Measurements from ENCODE around the gene FOXA3. TPM values are rescaled to one million over a fixed set of nuclear protein-coding genes. Genes with fewer than 3 reads are reported as not detected.

The FOXA3 gene
- total and polyA plus RNA-seq, 2 of the 4 experiments (the other 2 are of a cell fraction): not detected

DNA sequence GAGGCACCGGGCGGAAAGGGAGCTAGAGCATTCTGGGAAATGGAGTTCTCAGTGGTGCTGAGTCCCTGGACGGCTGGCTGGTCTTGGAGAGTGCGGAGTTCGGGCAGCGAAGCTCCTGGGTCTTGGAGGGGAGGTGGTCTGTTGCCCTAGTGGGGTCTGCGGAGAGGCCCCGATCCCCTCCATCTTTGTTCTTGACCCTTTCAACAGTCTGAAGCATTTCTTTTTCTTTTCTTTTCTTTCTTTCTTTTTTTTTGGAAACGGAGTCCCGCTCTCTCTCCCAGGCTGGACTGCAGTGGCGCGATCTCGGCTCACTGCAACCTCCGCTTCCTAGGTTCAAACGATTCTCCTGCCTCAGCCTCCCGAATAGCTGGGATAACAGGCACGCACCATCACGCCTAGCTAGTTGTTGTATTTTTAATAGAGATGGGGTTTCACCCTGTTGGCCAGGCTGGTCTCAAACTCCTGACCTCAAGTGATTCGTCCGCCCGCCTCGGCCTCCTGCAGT, 739 bp upstream of the FOXA3 start:
- peak overlapping the region; percentile 99 for H2AK9ac ChIP-seq (replicated peaks; ENCODE audit: low read depth, low read length, poor library complexity)
- no peaks in the 10 kb centered on the region for H3K4me1 ChIP-seq (ENCODE audit: control insufficient read depth, insufficient read depth, low read length)
- CTCF ChIA-PET: interaction anchor here (0.6 to 1.0 kb wide), 3 partner anchors 33 to 153 kb away, joined by 3 to 4 read pairs (median 3); no protein-coding TSS in a partner anchor
- peak overlapping the region; percentile 30 for H3K4me3 ChIP-seq (ENCODE audit: insufficient read depth, low read depth, low read length)
- peak overlapping the region in 1 of 2 experiments; percentile 82; a peak in 1 of 4 replicates for H4K8ac ChIP-seq (ENCODE audit: low read depth in 2 of 2, low read length in 2 of 2)
- H2BK5ac ChIP-seq (ENCODE audit: low read depth, low read length, poor library complexity, severe bottlenecking): no peak overlapping the region
- H2BK15ac ChIP-seq (ENCODE audit: low read depth, low read length): no peak overlapping the region
- no peak overlapping the region for H3K9ac ChIP-seq (ENCODE audit: low read depth, low read length)
- H2BK120ac ChIP-seq (ENCODE audit: low read depth, low read length): no peak overlapping the region
- peaks cover 12 to 27% of the 10 kb centered on the region in 2 experiments; a peak in 3 of 4 replicates for H3K79me1 ChIP-seq (ENCODE audit: low read depth in 1 of 2, low read length in 2 of 2)
- no peak overlapping the region for H3K14ac ChIP-seq (replicated peaks; ENCODE audit: low read depth, low read length)
- peak overlapping the region; percentile 78 for H3K4me2 ChIP-seq (ENCODE audit: low read depth, low read length)
- H3K56ac ChIP-seq (ENCODE audit: extremely low read depth, insufficient read depth, low read length): no peak overlapping the region
- peaks cover 40% of the 10 kb centered on the region for H3K27me3 ChIP-seq (ENCODE audit: control insufficient read depth, insufficient read depth, low read length)
- TF ChIP-seq RCOR1 (IDR thresholded peaks at IDR 0.05; ENCODE audit: insufficient replicate concordance, low read length) (no peak), NFE2L2 (IDR thresholded peaks at IDR 0.05; ENCODE audit: low read depth, low read length) (no peak), RFX5 (IDR thresholded peaks at IDR 0.05; ENCODE audit: low read depth, low read length) (no peak), ELK1 (IDR thresholded peaks at IDR 0.05; ENCODE audit: borderline replicate concordance, low read depth, low read length) (no peak), POLR2A (IDR thresholded peaks at IDR 0.05; ENCODE audit: low read depth, low read length) (no peak), MXI1 (IDR thresholded peaks at IDR 0.05; ENCODE audit: borderline replicate concordance, low read depth, low read length) (no peak), MAFK (IDR thresholded peaks at IDR 0.05; ENCODE audit: low read depth, low read length) (no peak), FOS (IDR thresholded peaks at IDR 0.05; ENCODE audit: low read depth, low read length) (no peak), USF2 (IDR thresholded peaks at IDR 0.05; ENCODE audit: low read depth, low read length) (no peak), CHD1 (IDR thresholded peaks at IDR 0.05; ENCODE audit: low read depth, low read length) (no peak), RAD21 (IDR thresholded peaks at IDR 0.05; ENCODE audit: low read length) (no peak)
- intact Hi-C loops (cut with micrococcal nuclease) (loop anchor here (2.0 kb wide), 1 partner anchor 23 kb away; the partner anchor contains the start of gene IRF2BP1), dilution Hi-C loops (cut with HindIII; ENCODE audit: low sequenced_read_pairs, unreplicated experiment) (no loop called here), in situ Hi-C loops (cut with MboI; ENCODE audit: low sequenced_read_pairs) (no loop called here)
- H3K36me3 ChIP-seq (ENCODE audit: control insufficient read depth, insufficient read depth, low read length): peaks cover 9% of the 10 kb centered on the region; the same call in 1 of the 2 replicates
- no peaks in the 10 kb centered on the region for H3K9me1 ChIP-seq (ENCODE audit: insufficient read depth, low read length)
- 16% methylated on average over 4 of the region's 22 CpGs; no CpG with 5 or more reads in 1 of the 2 experiments for WGBS, 2 experiments (ENCODE audit: extremely low coverage in 2 of 2, insufficient read length in 1 of 2)
- POLR2A ChIA-PET (ENCODE audit: unreplicated experiment): no interaction called here
- H3K23ac ChIP-seq (ENCODE audit: low read depth, low read length): no peak overlapping the region; the same call in 1 of the 2 replicates
- no peak overlapping the region for H4K91ac ChIP-seq (ENCODE audit: insufficient read depth, low read depth, low read length)
- no peak overlapping the region for H3K27ac ChIP-seq (ENCODE audit: insufficient read depth, low read length)
- DNase-seq (no peak), ATAC-seq (ENCODE audit: low read depth) (no peak)
- no TSS peak for BruUV-seq (replicated peaks)
- H3K9me3 ChIP-seq (ENCODE audit: control insufficient read depth, insufficient read depth, low read length): peaks cover 2% of the 10 kb centered on the region; the same call in 1 of the 2 replicates
- no peak overlapping the region for H2BK20ac ChIP-seq (ENCODE audit: low read depth, low read length)
- H2AFZ ChIP-seq (replicated peaks; ENCODE audit: low read length, poor library complexity): peak overlapping the region; percentile 96
- H4K20me1 ChIP-seq (ENCODE audit: insufficient read depth, low read length): peaks cover 17% of the 10 kb centered on the region
- H2AK5ac ChIP-seq (ENCODE audit: low read depth, low read length): no peak overlapping the region
- H4K5ac ChIP-seq (ENCODE audit: low read depth, low read length): no peak overlapping the region
- no peak overlapping the region for H3K4ac ChIP-seq (ENCODE audit: low read depth, low read length)
- H3K18ac ChIP-seq (ENCODE audit: low read depth, low read length): no peak overlapping the region

All from IMR-90 (cell line).